T-helper 17 cell (primary cell): ENCODE data around the gene RPL22. TPM values are rescaled to one million over a fixed set of nuclear protein-coding genes. Genes with fewer than 3 reads are reported as not detected.

ENCODE experiments used
- ATAC-seq: fragments of 150-1000 bp; cut with Tn5 transposase; 2 replicates; pipeline ENCODE4 v1.10.0; 2021; ENCODE audit warnings: mild to moderate bottlenecking, moderate library complexity
- DNase-seq, 3 donors: peaks; one replicate each; pipeline versions ENCODE4 v3.0.0 to v3.0.0-alpha.2; 2020 to 2021
- H3K9me3 ChIP-seq: one replicate; pipeline ENCODE4 v1.7.0; 2013; ENCODE audit warnings: low read length, mild to moderate bottlenecking; ENCODE audit not compliant: control insufficient read depth, poor library complexity, severe bottlenecking
- H3K27ac Mint-ChIP-seq: one replicate; pipeline ENCODE4 v1.8.0; 2022; ENCODE audit warnings: mild to moderate bottlenecking, moderate library complexity, mixed read lengths
- H3K27me3 Mint-ChIP-seq: one replicate; pipeline ENCODE4 v1.8.0; 2022; ENCODE audit warnings: mixed read lengths
- H3K36me3 Mint-ChIP-seq: one replicate; pipeline ENCODE4 v1.8.0; 2022; ENCODE audit warnings: low read depth, mixed read lengths
- H3K4me1 Mint-ChIP-seq: one replicate; pipeline ENCODE4 v1.8.0; 2022; ENCODE audit warnings: mild to moderate bottlenecking, mixed read lengths
- H3K4me3 Mint-ChIP-seq: one replicate; pipeline ENCODE4 v1.8.0; 2022; ENCODE audit warnings: mild to moderate bottlenecking, moderate library complexity, mixed read lengths
- total RNA-seq, 4 donors: library from RNA in 2 of 4; stranded (reverse) in 2 of 4; gene quantifications; one replicate each; pipeline ENCODE4 v1.2.3 and lab custom pipeline; 2022 to 2026

RPL22 gene
- 100 to 1,000 TPM; 510 to 543 TPM for total RNA-seq
- 81.6 to 103 reads per million in 2 donors for total RNA-seq (lab: John Stamatoyannopoulos, UW)

- no peaks in the 10 kb centered on the region for H3K27me3 Mint-ChIP-seq
- peak within 1 kb of the TSS; percentile 97 for H3K27ac Mint-ChIP-seq
- DNase-seq (peak; percentile 88 to 92 (median 90)), ATAC-seq (peak; percentile 97)
- H3K4me1 Mint-ChIP-seq = peaks cover 30% of the 10 kb centered on the region
- H3K9me3 ChIP-seq = no peaks in the 10 kb centered on the region
- peak within 1 kb of the TSS; percentile 98 for H3K4me3 Mint-ChIP-seq
- H3K36me3 Mint-ChIP-seq = peaks cover 2% of the 10 kb centered on the region
Observed at GRCh38 chr1:6199298-6200187, at the start of gene RPL22. Gene RPL22, minus strand, starts transcription at chr1:6199595. Its CDS starts 22 bp downstream, at chr1:6199573.

DNA sequence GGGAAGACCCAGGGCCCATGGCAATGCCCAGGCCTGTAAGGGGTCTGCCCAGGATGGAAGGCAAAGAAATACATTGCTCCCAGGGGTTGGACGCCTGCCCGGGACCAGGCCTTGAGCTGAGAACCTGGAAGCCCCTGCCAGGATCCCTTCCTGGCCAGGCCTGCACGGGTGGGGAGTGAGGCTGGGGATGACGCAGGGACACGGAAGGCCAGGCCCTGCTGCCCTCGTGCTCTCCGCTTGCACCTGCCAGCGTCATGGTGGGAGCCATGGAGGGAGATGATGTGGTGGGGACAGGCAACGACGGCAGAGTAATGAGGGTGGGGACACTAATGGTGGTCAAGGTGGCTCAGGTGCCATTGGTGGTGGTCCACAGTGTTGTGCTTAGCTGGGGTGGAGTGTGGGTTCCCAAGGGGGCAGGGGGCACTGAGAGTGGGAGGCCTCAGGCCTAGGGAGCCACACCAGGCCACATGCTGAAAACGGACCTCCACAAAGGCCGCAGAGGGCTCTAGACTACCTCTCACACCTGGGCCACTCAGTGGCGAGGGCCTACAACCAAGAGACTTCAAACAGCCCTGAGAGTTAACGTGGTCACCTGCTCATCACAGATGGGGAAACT lies 48.9 kb upstream of the RPL22 start:
- no peaks in the 10 kb centered on the region for H3K9me3 ChIP-seq
- Mint-ChIP-seq H3K27me3 (peaks cover 48% of the 10 kb centered on the region), H3K27ac (no peak overlapping the region), H3K36me3 (peaks cover 2% of the 10 kb centered on the region), H3K4me1 (peaks cover 7% of the 10 kb centered on the region), H3K4me3 (no peak overlapping the region)
- ATAC-seq (no peak), DNase-seq (no peak)

GRCh38 chr1:6247651-6248050 lies 48.3 kb upstream of the RPL22 start:
- Mint-ChIP-seq H3K27me3 (peaks cover 49% of the 10 kb centered on the region), H3K27ac (no peak overlapping the region), H3K4me1 (peaks cover 7% of the 10 kb centered on the region), H3K4me3 (no peak overlapping the region), H3K36me3 (peaks cover 2% of the 10 kb centered on the region)
- H3K9me3 ChIP-seq = no peaks in the 10 kb centered on the region
- DNase-seq (no peak), ATAC-seq (no peak)

DNA sequence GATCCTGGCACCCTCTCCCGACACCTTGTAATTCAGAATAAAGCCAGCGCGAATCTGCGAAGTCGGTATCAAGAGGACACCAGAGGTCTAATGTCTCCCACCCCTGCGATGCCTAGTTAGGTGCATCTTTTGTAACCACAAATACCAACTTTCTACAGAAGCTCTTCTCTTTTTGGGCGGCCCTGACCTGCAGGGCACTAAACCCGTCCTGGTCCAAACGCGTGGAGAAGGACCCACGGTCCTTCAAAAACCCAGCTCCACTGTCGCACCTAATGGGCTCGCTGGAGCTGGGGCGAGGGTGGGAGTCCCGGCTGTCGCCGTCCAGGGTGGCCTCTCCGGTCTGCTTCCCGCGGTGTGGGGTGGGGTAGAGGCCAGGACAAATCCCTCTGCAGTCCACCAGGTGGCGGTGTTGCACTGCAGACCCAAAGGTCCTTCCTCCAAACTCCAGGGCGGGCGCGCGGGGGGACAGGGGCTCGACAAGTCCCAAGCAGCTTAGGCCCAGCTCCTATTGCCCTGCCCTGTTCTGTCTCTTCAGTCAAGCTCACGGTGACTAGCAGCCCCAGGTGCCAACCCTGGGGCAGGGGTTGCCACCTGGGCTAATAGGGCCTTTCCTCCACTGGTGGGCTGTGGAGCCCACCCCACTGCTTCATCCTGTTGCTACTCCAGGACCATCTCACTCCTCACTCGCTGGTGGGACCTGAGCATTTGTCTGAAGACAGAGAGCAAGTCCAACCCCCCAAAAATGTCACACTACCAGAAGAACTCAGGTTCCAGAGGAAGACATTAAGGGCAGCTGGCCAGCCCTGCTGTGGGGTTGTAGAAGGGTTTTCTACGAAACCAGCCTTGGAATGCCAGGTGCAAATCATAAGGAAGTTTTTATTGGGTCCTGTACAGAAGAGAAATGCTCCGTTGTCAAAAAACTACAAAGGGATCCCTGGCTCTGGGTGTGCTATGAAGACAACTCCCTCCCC lies 47.4 kb upstream of the RPL22 start:
- DNase-seq = peak; percentile 70 to 76 (median 73)
- Mint-ChIP-seq H3K27ac (peak overlapping the region; percentile 73), H3K4me1 (peaks cover 7% of the 10 kb centered on the region), H3K4me3 (peak overlapping the region; percentile 81), H3K36me3 (peaks cover 2% of the 10 kb centered on the region), H3K27me3 (peaks cover 49% of the 10 kb centered on the region)
- ATAC-seq = peak; percentile 76
- no peaks in the 10 kb centered on the region for H3K9me3 ChIP-seq

DNA sequence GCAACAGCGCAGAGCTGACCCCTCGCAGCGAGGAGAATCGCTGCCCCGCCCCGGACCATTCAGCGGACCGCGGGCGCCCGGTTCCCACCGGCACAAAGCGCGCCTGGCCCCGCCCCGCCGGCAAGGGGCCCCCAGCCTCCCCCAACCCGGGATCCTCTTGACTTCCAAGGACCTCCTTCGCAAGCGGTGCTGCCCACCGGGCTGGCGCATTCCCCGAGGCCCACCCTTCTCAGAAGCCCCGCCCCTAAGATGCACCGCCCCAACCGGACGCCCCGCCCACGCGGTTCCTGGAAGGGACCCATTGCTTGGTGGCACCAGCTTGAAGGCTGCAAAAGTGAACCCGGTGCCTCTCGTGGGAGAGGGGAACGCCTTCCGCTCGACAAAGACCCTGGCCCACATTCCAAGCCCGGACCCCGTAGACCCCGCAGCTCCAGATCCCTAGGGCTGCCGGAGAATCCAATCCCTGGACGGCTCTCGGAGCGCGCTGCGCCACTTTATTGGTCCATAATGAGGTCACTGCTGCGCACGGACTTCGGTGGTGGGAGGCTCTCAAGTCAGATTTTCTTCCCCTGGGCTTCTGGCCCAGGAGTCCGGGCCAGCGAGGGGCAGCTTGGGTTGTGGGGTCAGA lies 46.6 kb upstream of the RPL22 start:
- H3K27me3 Mint-ChIP-seq = peaks cover 50% of the 10 kb centered on the region
- H3K36me3 Mint-ChIP-seq = peaks cover 5% of the 10 kb centered on the region
- peak overlapping the region; percentile 81 for H3K4me3 Mint-ChIP-seq
- no peaks in the 10 kb centered on the region for H3K9me3 ChIP-seq
- ATAC-seq (peak; percentile 31), DNase-seq (peak in 2 of 3 donors; percentile 24 to 28)
- peak overlapping the region; percentile 73 for H3K27ac Mint-ChIP-seq
- peaks cover 13% of the 10 kb centered on the region for H3K4me1 Mint-ChIP-seq

DNA sequence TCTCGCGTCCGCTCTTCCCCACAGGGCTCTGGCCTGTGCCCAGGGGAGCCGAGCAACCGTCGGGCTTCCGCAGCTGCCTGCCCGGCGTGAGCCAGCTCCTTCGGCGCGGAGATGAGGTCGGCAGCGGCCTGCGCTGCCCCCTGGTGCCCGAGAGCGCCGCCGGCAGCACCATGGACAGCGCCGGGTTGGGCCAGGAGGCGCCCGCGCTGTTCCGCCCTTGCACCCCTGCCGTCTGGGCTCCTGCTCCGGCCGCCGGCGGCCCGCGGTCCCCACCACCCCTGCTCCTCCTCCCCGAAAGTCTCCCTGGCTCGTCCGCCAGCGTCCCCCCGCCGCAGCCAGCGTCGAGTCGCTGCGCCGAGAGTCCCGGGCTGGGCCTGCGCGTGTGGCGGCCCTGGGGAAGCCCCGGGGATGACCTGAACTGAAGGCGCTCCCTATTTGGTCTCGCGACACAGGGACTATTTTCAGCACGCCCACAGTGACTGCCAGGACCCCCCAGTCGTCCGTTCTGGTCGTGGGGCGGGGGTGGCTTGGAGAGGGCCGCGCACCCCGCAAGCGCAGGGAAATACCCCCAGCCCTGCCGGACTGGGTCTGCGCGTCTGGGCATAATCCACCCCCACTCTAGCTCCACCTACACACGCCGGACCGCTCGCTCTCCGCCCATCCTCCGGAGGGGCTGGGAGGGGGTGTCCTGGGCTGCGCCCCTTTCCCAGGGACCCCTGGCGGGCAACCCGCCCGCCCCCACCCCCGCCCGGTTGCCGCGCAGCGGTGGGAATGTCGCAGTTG lies 45.9 kb upstream of the RPL22 start:
- no peaks in the 10 kb centered on the region for H3K9me3 ChIP-seq
- peaks cover 49% of the 10 kb centered on the region for H3K27me3 Mint-ChIP-seq
- ATAC-seq (peak; percentile 82), DNase-seq (peak; percentile 71 to 81 (median 79))
- no peak overlapping the region for H3K27ac Mint-ChIP-seq
- H3K36me3 Mint-ChIP-seq = peaks cover 5% of the 10 kb centered on the region
- H3K4me1 Mint-ChIP-seq = peaks cover 13% of the 10 kb centered on the region
- H3K4me3 Mint-ChIP-seq = no peak overlapping the region

DNA sequence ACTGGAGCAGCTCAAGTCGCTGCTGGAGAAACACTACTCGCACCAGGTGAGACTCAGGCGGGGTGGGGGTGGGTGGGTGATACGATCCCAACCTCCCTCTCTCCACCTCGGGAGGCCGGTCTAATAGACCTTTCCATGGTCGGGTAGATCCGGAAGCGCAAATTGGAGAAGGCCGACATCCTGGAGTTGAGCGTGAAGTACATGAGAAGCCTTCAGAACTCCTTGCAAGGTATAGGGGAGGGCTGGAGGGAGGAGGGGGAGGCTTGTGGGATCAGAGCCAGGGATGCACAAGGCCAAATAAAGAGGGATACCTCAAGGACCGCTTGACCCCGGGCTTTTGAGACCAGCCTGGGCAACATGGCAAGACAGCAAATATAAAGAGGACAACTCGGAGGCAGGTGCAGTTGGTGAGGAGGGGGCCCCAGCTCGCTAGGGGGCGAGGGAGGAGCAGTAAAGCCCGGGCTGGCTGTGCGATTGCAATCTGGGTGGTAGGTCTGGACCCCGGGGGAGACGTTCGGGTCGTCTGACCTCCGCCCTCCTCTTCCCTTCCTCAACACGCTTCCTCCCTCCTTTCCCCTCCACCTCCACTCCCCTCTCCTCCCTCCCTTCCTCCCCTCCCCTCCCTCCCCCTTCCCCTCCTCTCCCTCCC lies 45.1 kb upstream of the RPL22 start:
- peaks cover 5% of the 10 kb centered on the region for H3K36me3 Mint-ChIP-seq
- no peak overlapping the region for H3K27ac Mint-ChIP-seq
- peak overlapping the region; percentile 56 for H3K4me3 Mint-ChIP-seq
- DNase-seq (no peak), ATAC-seq (no peak)
- H3K9me3 ChIP-seq = no peaks in the 10 kb centered on the region
- peaks cover 13% of the 10 kb centered on the region for H3K4me1 Mint-ChIP-seq
- peaks cover 56% of the 10 kb centered on the region for H3K27me3 Mint-ChIP-seq

- peaks cover 5% of the 10 kb centered on the region for H3K36me3 Mint-ChIP-seq
- DNase-seq (no peak), ATAC-seq (no peak)
- peaks cover 13% of the 10 kb centered on the region for H3K4me1 Mint-ChIP-seq
- peaks cover 61% of the 10 kb centered on the region for H3K27me3 Mint-ChIP-seq
- H3K27ac Mint-ChIP-seq = no peak within 1 kb of the TSS
- H3K4me3 Mint-ChIP-seq = peak within 1 kb of the TSS; percentile 56
- H3K9me3 ChIP-seq = no peaks in the 10 kb centered on the region
Observed at GRCh38 chr1:6243993-6244392, 44.6 kb upstream of the RPL22 start, which contains the start of gene HES3. Gene HES3, plus strand, starts transcription at chr1:6244179. Its CDS starts 187 bp downstream, at chr1:6244366.

DNA sequence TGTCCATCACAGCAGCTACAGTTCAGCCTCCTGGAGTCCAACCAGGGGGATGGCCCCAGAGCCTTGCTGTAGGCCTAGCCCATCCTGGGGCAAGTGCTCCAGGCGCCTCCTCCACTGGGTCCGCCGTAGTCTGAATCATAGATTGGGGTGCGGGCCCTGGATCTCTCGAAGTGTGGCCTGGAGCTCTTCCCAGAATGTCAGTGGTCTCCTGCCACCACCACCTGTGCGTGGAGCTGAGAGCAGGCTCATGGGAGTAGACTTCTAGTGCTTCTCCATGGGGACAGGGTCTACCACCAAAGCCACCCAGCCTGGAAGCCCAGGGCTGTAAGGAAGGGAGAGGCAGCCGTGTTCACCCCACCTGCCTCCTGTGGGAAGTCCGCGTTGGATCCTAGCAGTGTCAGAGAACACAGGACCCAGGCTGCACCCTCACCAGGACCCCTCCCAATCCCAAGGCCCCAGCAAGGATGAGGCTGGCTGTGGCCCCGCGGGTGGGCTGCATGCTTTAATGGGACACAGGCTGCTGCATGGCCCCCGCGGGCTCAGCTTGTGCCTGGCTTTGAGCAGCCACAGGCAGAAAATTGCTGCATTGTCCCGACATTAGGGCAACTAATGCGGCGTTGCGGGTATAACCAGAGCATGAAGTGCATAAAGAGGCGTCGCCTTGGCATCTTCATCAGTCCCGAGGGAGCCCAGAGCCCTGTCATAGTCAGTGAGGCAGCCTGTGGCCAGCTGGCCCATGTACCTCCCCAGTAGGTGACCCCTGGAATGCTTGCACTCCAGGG lies 43.8 kb upstream of the RPL22 start:
- peak overlapping the region; percentile 12 for H3K4me3 Mint-ChIP-seq
- H3K9me3 ChIP-seq = no peaks in the 10 kb centered on the region
- peaks cover 60% of the 10 kb centered on the region for H3K27me3 Mint-ChIP-seq
- DNase-seq = no peak
- no peak for ATAC-seq
- peaks cover 5% of the 10 kb centered on the region for H3K36me3 Mint-ChIP-seq
- H3K4me1 Mint-ChIP-seq = peaks cover 13% of the 10 kb centered on the region
- H3K27ac Mint-ChIP-seq = no peak overlapping the region

DNA sequence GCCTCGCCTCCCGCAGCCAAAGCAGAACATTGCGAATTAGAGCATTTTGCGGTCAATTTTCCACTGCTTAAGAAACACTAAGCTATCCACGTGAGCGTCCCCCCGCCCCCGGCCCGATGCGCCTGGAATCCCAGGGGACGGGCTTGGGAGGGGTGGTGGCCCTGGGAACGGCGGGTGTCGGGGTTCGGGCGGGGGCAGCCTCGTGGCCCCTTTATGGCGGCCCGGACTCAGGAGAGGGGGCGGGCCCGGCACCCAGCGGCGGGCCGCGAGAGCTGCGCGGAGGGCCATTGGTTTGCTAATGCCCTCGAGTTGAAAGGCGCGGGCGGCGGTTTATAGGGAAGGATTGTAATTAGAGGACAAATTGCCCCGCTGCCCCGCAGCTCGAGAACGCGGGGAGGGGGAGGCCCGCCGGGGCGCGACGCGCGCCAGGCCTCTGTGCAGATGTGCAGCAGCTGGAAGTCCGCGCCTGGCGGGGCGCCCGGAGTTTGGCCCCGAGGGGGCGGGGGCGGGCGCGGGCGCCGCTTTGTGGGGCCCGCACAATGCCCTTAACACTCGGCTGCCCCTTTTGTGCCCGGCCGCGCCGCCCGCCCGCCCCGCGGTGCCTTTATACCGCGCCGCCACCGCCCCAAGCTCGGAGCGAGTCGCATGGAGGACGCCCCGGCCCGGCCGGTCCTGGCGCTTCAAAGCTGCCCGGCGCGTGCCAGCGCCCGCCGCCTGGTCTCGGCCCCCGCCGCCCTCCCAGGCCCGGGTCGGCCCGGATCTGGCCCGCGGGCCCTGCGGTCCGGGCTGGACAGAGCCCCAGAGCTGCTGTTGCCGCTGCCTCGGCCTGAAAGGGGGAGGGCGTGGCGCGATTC lies 42.7 kb upstream of the RPL22 start:
- H3K27ac Mint-ChIP-seq = no peak overlapping the region

More for the DNA sequence above, 42.7 kb upstream of the RPL22 start:
- Mint-ChIP-seq H3K27me3 (peaks cover 49% of the 10 kb centered on the region), H3K4me1 (peaks cover 13% of the 10 kb centered on the region), H3K4me3 (no peak overlapping the region), H3K36me3 (peaks cover 5% of the 10 kb centered on the region)
- ATAC-seq (no peak), DNase-seq (no peak)
- no peaks in the 10 kb centered on the region for H3K9me3 ChIP-seq
